GM19099 (cell line): ENCODE results near the gene CNOT3.
A peak's percentile ranks its signal among the peaks of the same experiment; 100 is the strongest.

Experiments used
- POLR2A ChIP-seq: IDR thresholded peaks from 3 replicates; pipeline ENCODE4 v1.6.1; 2011; ENCODE audit warnings: low read depth; ENCODE audit not compliant: insufficient read length; ENCODE audit errors: extremely low read depth

CNOT3 gene

DNA sequence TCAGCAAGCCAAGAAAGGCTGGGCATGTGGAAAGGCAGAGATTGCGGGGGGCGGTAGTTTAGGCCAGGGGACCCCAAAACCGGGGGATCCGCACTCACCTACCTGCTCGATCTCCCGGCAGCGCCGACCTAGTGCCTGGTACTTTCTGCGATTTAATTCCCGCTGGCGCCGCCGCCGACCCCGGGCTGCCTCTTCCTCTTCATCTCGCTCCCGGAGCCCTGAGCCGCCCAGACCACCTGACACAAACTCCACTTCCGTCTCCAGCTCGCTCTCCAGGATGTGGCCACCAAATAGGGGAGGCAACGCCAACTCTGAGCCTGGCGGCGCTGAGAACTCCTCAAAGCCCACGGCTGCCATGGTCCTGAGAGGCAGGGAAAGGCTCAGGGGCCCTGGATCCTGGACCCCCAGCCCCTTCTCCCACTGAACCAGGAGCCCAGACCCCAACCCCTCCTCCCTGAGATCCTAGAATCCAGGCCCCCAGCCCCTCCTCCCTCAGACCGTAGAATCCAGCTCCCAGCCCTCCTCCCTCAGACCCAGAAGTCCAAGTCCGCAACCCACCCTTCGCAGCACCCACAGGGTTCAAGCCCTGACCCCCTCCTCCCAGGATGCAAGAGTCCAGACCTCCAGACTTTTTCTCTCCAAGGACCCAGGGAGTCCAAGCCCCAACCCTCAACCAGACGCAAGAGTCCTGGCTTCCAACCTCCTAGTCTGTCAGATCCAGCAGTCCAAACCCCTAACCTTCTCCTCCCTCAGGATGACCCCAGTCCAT lies 23.0 kb upstream of the CNOT3 start:
- peak; percentile 26 for TF ChIP-seq POLR2A

DNA sequence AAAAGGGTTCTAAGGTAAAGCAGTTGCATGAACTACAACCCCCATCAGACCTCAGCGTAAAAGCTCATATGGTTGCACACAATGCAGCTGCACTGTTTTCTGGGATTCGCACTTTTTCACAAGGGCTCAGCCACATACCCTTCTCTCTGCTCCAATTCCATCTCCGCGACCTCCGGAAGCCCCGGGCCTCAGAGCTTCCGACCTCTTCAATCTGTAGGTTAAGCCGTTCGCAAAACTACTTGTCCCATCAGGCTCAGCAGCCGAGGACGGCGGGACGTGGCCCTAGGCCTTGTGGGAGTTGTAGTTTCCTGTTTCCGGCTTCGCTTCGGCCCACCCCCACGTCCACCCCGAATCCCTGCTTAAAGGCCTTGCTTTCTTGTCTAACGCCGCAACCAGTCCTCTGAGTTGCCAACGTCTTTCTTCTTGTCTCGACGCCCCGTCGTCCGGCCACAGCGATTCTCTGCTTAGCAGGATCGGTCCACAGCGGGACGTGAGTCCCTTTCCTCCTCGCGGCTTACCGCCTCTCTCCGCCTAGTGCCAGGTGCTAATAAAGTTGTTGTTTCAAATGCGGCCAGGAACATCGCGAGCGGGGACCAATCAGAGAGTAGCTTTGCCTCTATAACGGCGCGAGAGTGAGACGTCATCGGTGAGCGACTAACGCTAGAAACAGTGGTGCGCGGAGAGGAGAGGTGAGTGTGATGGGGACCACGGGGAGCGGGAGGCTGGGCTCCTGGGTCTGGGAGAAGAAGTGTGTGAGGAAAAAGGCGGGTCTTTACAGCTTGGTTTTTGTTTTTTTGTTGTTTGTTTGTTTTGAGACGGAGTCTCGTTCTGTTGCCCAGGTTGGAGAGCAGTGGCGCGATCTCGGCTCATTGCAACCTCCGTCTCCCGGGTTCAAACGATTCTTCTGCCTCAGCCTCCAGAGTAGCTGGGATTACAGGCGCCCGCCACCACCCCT lies 22.2 kb upstream of the CNOT3 start, which contains the start of the genes PRPF31 and TFPT:
Gene PRPF31, plus strand, starts transcription at position 646 of the 955 bp plus-strand sequence. CDS start 2,525 bp downstream, outside the sequence.
Gene TFPT, minus strand, starts transcription at position 549 of the 955 bp plus-strand sequence. Its CDS starts 388 bp downstream, at position 161.
- peak; percentile 77 for TF ChIP-seq POLR2A

DNA sequence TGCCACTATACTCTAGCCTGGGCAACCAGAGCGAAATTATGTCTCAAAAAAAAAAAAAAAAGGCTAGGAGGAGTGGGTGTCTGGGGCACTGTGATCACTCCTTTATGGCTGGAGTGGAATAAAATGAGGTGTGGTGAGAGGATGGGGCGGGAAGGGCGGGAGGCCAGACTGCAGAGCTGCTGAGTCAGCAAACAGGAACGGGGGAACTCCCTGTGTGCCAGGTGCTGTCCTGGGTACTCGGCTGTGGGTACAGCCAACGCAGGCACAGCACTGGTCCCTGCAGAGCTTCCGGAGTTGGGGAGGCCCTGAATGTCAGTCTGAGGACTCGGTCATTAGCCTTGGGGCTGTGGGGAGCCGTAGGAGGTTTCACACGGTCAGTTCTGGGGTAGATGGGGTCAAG lies 16.3 kb upstream of the CNOT3 start:
- no peak for TF ChIP-seq POLR2A

- no peak for TF ChIP-seq POLR2A
Observed at GRCh38 chr19:54123682-54124081, 13.9 kb upstream of the CNOT3 start.

DNA sequence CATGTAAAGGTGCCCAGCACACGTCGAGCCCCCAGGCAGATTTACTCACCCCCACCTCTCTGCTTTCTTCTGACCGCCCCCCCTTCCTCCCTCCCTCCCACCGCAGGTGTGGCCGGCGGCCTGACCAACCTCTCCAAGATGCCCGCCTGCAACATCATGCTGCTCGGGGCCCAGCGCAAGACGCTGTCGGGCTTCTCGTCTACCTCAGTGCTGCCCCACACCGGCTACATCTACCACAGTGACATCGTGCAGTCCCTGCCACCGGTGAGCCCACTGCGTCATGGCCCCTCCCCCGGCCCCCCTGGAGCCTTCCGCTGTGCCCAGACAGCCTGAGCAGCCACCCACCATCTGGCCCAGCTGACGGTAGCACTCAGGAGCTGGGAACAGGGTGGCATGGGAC lies 13.2 kb upstream of the CNOT3 start:
- no peak for TF ChIP-seq POLR2A

DNA sequence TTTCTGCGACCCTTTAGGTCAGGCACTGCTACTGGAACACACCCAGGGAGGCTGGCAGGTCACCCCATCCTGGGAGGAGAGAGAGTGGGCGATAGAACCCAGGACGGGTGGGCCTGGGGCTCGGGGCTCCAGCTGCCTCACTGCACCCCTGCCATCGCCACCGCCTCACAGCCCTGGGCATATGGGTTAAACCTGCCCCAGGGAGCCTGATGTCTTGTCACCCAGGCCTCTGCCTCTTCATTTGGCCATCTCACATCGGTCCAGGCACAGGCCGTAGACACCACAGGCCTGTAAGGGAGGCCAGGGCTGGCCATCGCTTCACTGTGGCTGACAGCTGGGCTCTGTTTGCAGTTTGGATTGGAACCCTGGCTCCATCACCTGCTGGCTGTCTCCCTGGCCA lies 11.8 kb upstream of the CNOT3 start:
- no peak for TF ChIP-seq POLR2A

DNA sequence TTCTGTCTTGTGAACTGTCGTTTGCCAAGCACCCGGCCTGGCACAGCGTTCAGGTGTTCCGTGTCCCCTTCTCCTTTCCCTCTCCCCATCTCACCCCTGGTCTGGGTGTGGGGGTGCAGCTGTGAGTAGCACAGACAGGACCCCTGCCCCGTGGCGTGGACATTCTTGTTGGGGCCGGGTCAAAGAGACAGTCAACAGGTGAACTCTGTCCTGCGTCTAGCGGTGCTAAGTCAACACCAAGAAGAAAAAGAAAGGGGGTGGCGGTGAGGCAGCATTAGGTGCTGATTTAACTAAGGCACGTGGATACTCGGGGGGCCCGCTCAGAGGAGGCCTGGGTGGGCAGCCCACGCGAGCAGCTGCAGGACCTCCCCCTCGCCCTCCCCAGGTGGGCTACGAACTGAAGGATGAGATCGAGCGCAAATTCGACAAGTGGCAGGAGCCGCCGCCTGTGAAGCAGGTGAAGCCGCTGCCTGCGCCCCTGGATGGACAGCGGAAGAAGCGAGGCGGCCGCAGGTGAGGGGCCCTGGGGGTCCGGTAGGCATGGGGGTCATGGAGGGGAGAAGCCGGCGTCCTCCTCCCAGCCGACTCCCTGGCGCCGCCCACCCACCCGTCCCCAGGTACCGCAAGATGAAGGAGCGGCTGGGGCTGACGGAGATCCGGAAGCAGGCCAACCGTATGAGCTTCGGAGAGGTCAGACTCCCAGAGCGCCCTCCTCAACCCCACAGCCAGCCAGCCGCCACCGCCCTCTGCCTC lies 9.7 kb upstream of the CNOT3 start:
- TF ChIP-seq POLR2A: no peak

- TF ChIP-seq POLR2A: no peak
Observed at GRCh38 chr19:54128441-54128725, 9.2 kb upstream of the CNOT3 start.

DNA sequence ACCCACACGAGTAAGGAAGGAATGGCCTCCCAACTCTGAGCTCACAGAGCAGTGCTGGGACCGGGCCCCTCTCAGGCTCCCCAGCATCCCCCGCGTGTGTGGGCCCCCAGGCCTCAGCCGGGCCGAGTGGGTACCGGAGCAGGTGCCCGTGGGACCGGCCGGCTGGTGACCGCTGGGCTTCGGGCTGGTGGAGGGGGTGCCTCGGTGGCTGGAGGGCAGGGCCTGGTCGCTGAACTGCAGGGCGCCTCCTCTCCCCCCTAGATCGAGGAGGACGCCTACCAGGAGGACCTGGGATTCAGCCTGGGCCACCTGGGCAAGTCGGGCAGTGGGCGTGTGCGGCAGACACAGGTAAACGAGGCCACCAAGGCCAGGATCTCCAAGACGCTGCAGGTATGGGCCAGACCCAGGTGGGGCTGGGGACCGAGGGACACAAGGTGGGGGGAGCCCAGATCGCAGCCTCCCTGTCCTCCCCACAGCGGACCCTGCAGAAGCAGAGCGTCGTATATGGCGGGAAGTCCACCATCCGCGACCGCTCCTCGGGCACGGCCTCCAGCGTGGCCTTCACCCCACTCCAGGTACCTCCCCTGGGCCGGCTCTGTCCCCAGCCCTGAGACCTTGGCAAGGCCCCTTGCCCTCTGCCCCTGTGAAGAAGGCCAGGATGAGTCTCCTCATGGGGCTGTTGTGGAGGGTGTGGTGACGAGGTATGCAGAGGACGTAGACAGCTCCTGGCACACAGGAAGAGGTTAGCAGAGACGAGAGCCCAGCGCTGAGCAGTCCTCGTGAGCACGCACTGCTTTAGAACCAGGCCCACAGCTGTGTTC lies 8.6 kb upstream of the CNOT3 start:
- TF ChIP-seq POLR2A: no peak

GRCh38 chr19:54129617-54129996 lies 8.0 kb upstream of the CNOT3 start:
- no peak for TF ChIP-seq POLR2A

GRCh38 chr19:54133312-54133956 lies 4.1 kb upstream of the CNOT3 start:
- no peak for TF ChIP-seq POLR2A

- no peak for TF ChIP-seq POLR2A
Observed at GRCh38 chr19:54133957-54134590, 3.5 kb upstream of the CNOT3 start.

DNA sequence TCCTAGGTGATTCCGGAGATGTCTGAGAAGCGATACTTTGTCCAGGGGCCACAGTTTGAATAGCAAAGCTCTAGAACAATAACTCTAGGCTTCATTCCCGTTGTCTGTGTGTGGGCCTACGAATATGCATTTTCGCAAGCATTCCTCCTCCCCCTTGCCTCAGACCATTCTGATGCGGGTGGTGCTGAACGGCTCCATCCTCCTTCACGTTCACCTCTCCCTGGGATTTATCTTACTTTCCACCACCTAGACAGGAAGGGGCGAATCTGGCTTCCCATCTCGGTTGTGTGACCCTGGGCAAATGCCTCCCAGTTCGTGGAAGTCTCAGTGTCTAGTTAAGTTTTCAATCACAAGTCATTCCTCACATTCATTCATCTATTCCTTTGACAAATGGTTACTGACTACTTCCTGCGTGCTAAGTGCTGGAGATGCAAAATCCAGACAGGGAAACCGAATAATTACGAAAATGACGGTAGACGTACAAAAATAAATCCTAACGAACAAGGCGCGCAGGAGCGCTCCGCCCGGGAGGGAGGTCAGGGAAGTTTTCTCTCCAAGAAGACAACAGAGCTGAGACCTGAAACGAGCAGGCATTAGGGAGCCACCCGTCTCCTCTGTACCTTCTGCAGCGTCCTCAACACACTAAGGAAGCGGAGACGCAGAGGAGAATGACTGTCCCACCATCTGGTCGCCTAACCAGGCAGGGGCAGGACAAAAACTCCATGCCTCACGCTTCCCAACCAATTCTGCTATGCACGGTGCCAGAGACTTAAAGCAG lies 1.3 kb upstream of the CNOT3 start:
- no peak for TF ChIP-seq POLR2A
